GM23338 (cell line): Measurements from ENCODE around the gene PEPD.

ENCODE experiments used
- CTCF ChIP-seq, 2 experiments: fragments of 200-600 bp in 1 of 2; sonication (generic) in 1 of 2; conservative IDR thresholded peaks; 2 replicates each; pipeline versions ENCODE4 v1.5.1 to v1.6.1; 2016 to 2017; ENCODE audit warnings: antibody characterized with exemption in 2 of 2, low read depth in 2 of 2, mild to moderate bottlenecking in 2 of 2, moderate library complexity in 1 of 2
- EZH2 ChIP-seq: fragments of 200-600 bp; sonication (generic); IDR thresholded peaks from one replicate; pipeline ENCODE4 v1.8.0; 2017; ENCODE audit warnings: antibody characterized with exemption, mild to moderate bottlenecking, low read depth; ENCODE audit not compliant: unreplicated experiment
- EZH2phosphoT487 ChIP-seq: fragments of 200-600 bp; sonication (generic); IDR thresholded peaks from one replicate; pipeline ENCODE4 v1.8.1; 2018; ENCODE audit warnings: antibody characterized with exemption; ENCODE audit not compliant: unreplicated experiment
- JUNB ChIP-seq: IDR thresholded peaks from one replicate; pipeline ENCODE4 v1.6.1; 2016; ENCODE audit warnings: antibody characterized with exemption; ENCODE audit not compliant: unreplicated experiment
- TF ChIP-seq, protein P1 (sequence below): IDR thresholded peaks from one replicate; pipeline ENCODE4 v1.6.1; 2018; ENCODE audit warnings: antibody characterized with exemption; ENCODE audit not compliant: unreplicated experiment

GRCh38 chr19:33453265-33453664, 68.3 kb downstream of the PEPD start:
- no peak for TF ChIP-seq CTCF (conservative IDR thresholded peaks at IDR 0.05; ENCODE audit: low read depth in 2 of 2)
- no peak for TF ChIP-seq EZH2
- TF ChIP-seq EZH2phosphoT487: no peak
- TF ChIP-seq, protein P1, sequence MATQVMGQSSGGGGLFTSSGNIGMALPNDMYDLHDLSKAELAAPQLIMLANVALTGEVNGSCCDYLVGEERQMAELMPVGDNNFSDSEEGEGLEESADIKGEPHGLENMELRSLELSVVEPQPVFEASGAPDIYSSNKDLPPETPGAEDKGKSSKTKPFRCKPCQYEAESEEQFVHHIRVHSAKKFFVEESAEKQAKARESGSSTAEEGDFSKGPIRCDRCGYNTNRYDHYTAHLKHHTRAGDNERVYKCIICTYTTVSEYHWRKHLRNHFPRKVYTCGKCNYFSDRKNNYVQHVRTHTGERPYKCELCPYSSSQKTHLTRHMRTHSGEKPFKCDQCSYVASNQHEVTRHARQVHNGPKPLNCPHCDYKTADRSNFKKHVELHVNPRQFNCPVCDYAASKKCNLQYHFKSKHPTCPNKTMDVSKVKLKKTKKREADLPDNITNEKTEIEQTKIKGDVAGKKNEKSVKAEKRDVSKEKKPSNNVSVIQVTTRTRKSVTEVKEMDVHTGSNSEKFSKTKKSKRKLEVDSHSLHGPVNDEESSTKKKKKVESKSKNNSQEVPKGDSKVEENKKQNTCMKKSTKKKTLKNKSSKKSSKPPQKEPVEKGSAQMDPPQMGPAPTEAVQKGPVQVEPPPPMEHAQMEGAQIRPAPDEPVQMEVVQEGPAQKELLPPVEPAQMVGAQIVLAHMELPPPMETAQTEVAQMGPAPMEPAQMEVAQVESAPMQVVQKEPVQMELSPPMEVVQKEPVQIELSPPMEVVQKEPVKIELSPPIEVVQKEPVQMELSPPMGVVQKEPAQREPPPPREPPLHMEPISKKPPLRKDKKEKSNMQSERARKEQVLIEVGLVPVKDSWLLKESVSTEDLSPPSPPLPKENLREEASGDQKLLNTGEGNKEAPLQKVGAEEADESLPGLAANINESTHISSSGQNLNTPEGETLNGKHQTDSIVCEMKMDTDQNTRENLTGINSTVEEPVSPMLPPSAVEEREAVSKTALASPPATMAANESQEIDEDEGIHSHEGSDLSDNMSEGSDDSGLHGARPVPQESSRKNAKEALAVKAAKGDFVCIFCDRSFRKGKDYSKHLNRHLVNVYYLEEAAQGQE: no peak
- TF ChIP-seq JUNB: no peak
